Hematopoietic multipotent progenitor cell (in vitro differentiated cells): ENCODE measurements around the gene LONP2. TPM values are rescaled to one million over a fixed set of nuclear protein-coding genes. Genes with fewer than 3 reads are reported as not detected.
"Not testable (repeated sequence)": the region's sequence is repeated elsewhere in the genome, so short reads cannot be mapped to it uniquely, and the experiment has no call there.

Experiments
- DNase-seq, 3 donors: peaks; one replicate each; pipeline ENCODE4 v3.0.0-alpha.2; 2011 to 2015; ENCODE audit warnings: low read depth in 2 of 3, low spot score in 2 of 3
- total RNA-seq: library from RNA; depleted of rRNA; stranded (reverse); fragments of >200 nt; gene quantifications from one replicate; pipeline ENCODE4 v1.2.3, GENCODE V29; 2012

Gene LONP2
- total RNA-seq, 1 donor: 43.9 TPM

- peak in 1 of 3 donors; percentile 32 for DNase-seq
Observed at GRCh38 chr16:48330841-48331192, 86.7 kb downstream of the LONP2 start.

DNA sequence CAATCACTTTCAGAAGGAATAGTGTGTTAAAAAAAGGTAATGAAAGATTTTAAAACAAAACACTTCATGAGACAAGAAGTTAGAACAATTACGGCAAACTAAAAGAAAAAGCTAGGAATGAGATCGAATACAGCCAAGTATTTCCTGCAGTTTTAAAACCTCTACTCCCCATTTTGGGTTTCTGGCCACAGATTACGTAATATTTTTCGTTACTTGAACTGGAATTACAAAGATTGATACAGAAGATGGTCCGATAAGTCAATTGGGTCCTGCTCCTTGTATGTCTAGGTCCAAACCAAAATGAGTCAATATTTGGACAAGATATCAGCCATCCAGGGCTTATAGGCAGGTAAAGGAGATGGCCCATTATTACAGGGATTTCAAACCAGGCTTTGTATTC lies 88.9 kb downstream of the LONP2 start:
- DNase-seq: no peak

GRCh38 chr16:48334325-48334724 lies 90.2 kb downstream of the LONP2 start:
- DNase-seq: no peak

DNA sequence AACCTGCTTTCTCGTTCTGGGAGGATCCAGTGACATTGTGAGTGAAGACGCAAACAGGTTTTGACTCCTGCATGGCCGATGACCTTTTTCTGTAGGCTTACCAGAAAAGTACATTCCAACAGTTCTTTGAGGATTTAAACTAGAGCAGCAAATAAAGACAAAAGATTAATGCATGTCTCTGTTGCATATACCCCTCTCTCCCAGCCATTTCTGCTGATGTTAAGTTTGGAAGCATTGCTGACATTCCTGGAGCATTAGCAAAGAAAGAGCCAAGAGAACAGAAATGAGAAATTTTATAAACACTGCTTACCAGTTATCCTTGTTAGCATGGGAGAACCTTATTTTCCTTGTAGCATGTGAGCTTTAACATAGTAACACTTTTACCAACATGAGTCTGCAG lies 91.9 kb downstream of the LONP2 start:
- no peak for DNase-seq

- DNase-seq: no peak
Observed at GRCh38 chr16:48340054-48340453, 96.0 kb downstream of the LONP2 start.

GRCh38 chr16:48342591-48342990 lies 98.5 kb downstream of the LONP2 start:
- no peak for DNase-seq

- peak in 2 of 3 donors; percentile 24 to 46 for DNase-seq
Observed at GRCh38 chr16:48347191-48347865, 103.2 kb downstream of the LONP2 start.

DNA sequence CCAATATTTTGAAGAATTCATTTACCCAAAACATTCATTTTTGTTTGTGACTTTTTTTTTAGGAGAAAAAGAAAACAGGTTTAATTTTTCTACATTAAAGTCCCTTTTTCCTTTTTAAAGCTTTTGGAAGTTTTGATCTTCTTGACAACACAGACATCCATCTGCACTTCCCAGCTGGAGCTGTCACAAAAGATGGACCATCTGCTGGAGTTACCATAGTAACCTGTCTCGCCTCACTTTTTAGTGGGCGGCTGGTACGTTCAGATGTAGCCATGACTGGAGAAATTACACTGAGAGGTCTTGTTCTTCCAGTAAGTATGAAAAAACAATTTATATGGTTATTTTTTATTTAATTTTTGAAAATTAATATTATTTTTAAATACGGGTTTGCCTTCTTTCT lies 103.9 kb downstream of the LONP2 start:
- no peak for DNase-seq

DNA sequence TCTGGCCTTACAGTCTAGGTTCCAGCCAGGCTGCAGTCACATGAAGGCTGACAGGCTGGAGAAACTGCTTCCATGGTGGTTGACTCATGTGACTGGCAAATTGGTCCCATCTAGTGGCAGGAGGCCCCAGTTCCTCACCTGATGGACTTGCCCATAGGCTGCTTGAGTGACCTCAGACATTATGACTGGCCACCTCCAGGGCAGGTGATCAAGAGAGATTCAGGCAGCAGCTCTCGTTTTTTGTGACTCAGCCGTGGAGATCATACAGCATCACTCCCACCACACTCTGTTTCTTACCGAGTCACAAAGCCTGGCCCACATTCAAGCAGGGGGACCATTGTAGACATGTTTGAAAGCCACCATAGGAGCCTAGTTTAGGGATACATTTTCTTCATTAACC lies 106.6 kb downstream of the LONP2 start:
- no peak for DNase-seq

DNA sequence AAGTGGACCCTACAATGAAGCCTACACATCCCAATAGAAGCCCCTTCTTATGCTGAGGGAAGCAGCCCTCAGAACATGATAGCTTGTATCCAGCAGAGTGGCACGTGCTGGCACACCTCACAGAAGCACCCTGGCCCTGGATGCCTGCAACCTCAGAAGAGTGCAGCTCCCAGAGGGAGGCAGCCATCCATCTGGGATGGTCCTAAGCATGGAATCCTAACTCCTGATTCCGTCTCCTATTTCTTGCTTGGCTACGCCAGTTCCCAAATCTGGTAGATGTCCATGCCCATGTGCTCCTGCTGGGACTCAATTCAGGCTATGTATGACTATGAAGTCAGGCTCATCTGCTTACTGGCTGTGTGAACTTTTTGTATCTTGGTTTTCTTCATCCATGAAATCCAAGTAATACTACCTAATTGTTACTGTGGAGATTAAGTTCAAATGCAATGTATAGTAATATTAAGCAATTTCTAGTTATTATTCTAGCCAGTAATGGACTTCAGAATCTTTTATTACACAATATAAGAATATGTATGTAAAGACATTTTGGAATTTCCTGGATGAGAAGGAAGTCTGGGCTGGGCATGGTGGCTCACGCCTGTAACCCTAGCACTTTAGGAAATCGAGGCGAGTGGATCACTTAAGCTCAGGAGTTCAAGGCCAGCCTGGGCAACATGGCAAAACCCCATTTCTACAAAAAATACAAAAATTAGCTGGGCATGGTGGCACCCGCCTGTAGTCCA lies 108.7 kb downstream of the LONP2 start:
- no peak for DNase-seq

DNA sequence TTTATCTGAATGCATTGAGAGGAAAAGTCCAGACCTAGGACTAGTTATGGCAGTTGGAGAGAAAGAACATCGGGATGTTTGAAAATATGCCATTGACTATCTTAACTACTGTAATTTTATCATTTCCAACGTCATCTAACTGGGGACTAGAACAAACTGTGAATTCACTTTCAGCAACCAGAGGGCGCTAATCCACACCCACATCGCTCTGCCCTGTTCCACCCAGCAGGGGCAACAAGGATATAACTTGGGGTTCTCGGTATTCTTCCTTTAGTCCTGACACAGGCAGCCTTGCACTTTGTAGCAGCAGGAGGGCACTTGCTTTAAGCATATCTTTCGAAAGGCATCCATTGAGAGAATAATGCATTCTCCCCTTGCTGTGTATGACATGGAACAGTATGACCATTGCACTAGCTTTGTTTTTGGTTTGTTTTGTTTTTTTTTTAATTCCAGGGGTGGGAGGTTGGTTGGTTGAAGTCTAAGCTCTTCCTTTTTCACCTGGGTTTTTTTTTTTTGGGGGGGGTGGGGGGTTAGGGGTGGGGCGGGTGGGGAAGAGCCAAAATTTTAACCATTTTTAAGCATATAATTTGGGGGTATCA lies 109.6 kb downstream of the LONP2 start:
- DNase-seq: peak; percentile 44 to 93 (median 86)

DNA sequence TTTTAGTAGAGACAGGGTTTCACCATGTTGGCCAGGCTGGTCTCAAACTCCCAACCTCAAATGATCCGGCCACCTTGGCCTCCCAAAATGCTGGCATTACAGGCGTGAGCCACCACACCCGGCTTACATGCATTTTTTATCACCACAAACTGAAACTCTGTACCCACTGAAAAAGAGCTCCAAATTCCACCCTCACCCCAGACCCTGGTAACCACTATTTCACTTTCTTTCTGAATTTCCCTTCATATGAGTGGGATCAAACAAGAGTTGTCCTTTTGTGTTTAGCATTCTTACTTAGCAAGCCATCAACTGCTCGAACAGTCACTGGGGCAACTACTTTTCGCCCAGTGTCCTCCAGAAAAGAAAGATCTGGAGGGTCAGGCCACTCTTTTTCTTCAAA lies 110.3 kb downstream of the LONP2 start:
- DNase-seq: not testable (repeated sequence)

- DNase-seq: no peak
Observed at GRCh38 chr16:48354877-48355855, 111.1 kb downstream of the LONP2 start.

GRCh38 chr16:48356633-48357376 lies 112.7 kb downstream of the LONP2 start:
- no peak for DNase-seq

GRCh38 chr16:48358419-48358818 lies 114.3 kb downstream of the LONP2 start:
- DNase-seq: no peak

DNA sequence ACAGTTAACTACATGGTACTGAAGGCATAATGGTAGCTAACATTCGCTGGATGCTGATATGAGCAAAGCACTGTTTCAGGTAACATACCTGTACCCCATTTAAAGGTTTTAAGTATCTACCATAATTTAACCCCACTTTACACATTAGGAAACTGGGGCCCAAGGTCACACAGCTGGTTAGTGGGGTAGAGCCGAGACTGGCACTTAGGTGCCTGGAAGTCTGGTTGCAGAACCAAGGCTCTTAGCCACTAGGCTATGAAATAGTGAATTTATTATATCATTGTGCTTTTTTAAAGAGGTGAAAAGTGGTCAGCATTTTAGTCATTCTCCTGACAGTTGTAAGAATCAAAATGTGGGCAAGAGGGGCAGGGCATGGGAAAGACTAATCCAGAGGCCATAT lies 115.9 kb downstream of the LONP2 start:
- DNase-seq: no peak

GRCh38 chr16:48361012-48361411 lies 116.9 kb downstream of the LONP2 start:
- DNase-seq: no peak

- DNase-seq: no peak
Observed at GRCh38 chr16:48361540-48362144, 117.5 kb downstream of the LONP2 start.

GRCh38 chr16:48365025-48365600 lies 121.0 kb downstream of the LONP2 start:
- no peak for DNase-seq
